Erythroblast (primary cell): ENCODE data around the gene PER2.
"Not testable (repeated sequence)": the region's sequence is repeated elsewhere in the genome, so short reads cannot be mapped to it uniquely, and the experiment has no call there.

ENCODE experiments used
- DNase-seq, 2 experiments: peaks; one replicate each; lab custom pipeline; 2025; lab: John Stamatoyannopoulos, UW
- GATA1 ChIP-seq: IDR thresholded peaks from 2 replicates; pipeline ENCODE4 v1.6.1; 2011; ENCODE audit warnings: low read depth, mild to moderate bottlenecking, control low read depth, low read length, moderate library complexity
- POLR2A ChIP-seq: IDR thresholded peaks from 2 replicates; pipeline ENCODE4 v1.6.1; 2011; ENCODE audit warnings: mild to moderate bottlenecking, low read length

Gene PER2

DNA sequence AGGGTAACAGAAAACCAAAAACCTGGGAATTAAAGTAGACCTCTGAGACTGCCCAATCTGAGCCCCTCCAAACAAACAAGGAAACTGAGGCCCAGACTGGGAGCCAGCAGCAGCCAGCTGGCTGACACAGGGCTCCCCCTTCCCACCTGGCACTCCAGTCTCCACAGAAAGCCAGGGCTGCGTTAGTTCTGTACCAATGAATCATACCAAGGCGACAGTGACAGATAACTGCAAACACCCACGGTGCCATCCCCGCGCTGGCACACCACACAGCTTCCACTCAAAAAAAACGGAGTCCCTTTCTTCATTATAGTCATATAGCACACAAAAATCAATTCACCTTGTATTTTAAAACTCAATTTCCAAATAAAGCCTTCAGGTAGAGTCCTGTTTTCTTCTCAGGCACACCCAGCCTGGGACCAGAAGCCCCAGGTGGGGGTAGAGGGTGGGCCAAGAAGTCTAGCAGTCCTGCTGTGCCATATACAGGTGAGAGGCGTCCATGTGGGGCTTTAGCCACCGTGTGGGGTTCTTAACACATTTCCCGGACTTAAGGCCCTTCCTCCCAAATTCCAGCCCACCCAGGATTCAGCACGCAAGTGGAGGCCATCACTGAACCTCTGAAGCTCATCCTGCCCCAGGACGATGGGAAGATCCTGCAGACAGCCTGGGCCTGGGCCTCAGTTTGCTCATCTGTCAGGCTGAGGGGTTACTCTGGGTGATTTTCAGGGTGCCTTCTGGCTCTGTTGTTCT, 1.2 kb downstream of the PER2 start:
- TF ChIP-seq POLR2A (no peak), GATA1 (no peak)

DNA sequence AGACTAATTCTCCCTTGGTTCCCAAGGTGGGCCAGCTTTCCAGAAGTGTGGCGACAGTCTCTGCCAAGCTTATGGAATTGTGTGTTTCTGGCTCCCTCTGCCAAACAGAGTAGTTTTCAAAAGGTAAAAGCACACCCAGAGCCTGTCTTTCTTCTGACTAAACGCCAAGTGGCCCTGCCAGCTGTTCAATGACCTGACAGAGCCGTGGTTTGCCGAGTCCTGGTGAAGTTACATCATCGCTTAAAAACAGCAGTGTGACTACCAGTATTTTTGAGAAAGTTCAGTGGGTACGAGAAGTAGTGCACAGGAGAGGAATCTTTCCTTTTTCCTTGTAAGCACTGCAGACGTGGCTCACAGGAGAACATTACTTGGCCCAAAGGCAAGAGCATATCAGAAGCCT, 1.9 kb downstream of the PER2 start:
- TF ChIP-seq GATA1: no peak
- TF ChIP-seq POLR2A: no peak
- peak; percentile 11 to 12 for DNase-seq

More for the DNA sequence above, 1.2 kb downstream of the PER2 start:
- no peak for DNase-seq

DNA sequence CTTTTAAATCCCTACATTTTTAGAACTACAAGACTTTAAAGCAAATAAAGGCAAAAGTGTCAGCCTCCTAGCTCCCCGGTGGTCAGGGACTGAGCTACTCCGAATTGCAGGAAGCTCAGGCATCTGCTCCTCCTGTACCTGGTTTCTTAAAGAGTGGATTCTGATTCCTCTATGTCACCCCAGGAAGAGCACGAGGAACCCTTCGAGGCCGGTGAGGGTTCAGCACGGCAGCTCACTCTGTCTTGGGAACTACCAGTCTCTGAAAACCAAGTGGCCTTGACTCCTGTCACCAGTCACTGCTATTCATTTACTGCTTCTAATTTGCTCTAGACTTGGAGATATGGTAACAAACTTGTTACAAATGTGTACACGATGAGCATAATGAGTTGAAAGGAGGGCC, 2.3 kb downstream of the PER2 start:
- no peak for DNase-seq
- TF ChIP-seq POLR2A (no peak), GATA1 (no peak)

DNA sequence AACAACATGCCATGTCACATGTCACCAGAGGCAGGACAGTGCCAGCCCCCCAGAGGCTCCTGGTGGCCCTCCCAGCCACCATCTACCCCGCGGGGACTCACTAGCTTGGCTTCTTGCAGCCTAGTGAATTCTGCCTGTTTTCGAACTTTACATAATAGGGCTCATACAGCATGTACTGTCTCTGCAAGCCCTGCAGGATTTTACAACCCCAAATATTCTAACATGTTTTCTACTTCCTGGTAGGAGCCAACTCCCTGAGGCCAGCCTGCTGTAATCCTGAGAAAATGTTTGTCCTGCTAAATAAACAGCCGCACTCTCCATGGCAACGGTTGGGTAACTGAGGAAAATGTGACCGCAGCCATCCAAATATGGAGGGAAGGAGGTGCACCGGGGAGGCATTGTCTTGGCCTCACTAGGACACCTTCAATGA, 2.7 kb downstream of the PER2 start:
- TF ChIP-seq GATA1 (no peak), POLR2A (no peak)
- no peak for DNase-seq

DNA sequence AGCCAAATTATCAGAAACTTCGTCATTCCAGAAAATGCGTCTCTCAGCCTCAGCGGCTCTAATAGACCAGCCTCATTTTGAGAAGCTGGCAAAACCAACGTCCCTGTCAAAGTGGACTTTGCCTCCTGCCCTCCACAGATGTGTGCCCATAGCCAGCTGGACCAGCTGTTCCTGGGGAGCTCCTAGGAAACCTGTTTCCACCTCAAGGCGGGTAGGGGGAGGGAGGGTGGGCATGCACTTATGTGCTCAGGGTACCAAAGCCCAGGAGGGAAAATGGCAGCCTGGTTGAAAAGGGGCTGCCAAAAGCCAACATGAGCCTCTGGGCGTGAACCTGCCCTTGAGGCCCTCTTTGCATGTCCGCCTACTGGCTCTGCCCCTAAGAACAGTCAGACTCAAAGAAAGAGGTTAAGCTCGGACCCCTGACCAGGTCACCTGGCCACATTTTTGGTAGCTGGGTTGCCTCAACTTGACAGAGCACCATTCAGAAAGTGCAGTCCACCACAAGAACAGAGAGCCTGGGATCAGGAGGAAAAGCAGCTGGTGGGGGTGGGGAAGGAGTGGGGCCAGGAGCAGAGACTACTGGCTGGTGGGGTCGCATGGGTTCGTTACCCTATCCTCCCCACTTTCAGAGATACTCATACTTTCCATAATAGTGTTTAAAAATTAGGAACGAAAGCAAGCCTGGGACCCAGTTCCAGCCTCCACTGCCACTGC, 3.5 kb downstream of the PER2 start:
- no peak for TF ChIP-seq POLR2A
- no peak for TF ChIP-seq GATA1
- DNase-seq: no peak

DNA sequence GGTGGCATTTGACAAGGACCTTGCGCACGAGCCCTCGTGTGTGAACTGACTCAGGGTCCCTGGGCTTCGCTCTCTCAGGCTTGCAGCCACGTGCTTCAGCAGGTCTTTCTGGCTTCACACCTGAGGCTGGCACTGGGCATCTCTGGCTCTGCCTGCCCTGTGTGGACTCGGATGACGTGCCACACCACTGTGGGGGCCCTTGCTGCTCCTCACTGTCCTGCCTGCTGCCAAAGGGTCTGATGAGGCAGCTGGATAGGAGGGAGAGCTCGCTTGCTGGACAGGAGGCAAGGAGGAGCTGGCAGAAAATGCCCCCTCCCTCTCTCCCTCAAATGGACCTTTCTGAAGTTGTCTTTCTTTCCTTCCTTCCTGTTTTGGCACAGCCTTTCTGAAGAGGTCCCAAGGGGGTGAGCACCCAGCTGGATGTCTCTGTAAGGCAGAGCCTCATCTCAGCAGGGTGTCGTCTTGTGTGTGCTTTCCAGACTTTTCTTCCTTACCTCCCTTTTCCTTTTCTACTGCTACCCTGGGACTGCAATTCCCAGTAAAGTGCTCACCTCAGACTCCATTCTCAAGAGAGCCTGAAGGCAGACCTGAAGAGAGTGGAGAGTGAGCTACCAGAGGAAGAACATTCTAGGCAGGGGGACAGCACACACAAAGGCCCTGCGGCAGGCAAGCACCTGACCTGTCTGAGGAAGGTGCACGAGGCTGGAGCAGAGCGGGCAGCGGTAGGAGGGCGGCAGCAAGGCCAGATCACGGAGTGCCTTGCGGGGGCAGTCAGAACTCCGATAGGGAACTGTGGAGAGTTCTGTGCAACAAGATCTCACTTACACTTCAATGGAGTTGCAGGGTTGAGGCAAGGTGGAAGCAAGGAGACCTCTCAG, 5.3 kb downstream of the PER2 start:
- TF ChIP-seq GATA1 (no peak), POLR2A (no peak)
- no peak for DNase-seq

DNA sequence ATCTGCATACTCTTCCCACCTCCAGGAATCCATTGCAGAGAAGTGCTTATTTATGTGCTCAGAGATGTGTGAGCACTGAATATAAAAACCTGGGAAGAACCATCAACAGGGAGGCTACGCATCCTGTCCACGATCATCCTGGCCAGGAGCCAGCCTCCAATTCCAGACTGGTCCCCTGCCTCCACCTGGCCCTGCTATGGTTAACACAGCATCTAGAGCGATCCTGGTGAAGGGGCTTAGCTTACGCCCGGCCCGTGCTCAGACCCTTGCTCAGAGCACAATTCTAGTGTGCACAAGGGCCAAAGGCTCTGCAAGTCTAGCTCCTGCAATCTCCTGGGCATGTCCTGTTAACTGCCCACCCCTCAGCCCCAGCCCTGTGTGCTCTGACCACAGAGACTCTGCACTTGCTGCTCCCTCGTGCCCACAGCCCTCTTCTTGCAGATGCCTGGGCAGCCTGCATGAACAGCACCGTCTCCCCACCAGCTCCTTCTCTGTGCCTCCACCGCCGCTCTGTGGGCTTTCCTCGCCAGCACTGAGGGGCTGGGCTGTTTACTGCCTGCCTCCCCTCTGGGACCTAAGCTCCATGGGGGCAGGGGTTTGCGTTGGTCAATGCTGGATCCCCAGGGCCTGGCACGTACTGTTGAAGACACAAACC, 6.5 kb downstream of the PER2 start:
- TF ChIP-seq GATA1 (no peak), POLR2A (no peak)
- DNase-seq: no peak

DNA sequence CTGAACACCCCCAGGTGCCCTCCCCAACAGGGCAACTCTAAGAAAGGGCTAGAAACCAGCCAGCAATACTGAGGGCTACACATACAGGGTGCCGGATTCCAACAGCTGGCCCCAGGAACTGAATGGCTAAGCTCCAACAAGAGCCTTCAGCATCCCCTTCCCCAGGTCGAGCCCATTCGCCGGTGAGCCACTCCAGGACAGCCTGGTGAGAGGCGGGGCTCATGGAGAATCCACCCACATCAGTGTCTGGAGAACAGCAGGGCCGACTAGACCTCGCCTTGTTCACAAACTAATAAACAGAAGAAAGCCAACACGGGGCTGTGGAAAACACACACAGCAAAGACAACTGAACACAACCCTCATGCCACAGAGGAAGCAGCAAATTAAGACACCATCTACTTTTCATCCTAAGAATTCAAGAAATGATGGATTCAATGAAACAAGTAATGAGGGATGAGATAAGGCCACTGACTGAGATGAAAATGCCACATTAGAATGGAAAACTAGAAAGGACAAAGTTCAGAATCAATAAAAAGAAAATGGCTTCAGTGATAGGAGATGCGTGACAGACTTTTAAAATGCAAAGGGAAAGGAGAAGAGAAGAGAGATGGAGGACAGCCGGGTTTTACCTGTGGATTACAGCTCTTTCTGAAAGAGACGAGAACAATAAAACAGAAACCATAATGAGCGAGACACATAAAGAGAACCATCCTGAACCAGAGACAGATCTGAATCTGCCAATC, 8.2 kb downstream of the PER2 start:
- no peak for DNase-seq
- TF ChIP-seq POLR2A (no peak), GATA1 (no peak)

DNA sequence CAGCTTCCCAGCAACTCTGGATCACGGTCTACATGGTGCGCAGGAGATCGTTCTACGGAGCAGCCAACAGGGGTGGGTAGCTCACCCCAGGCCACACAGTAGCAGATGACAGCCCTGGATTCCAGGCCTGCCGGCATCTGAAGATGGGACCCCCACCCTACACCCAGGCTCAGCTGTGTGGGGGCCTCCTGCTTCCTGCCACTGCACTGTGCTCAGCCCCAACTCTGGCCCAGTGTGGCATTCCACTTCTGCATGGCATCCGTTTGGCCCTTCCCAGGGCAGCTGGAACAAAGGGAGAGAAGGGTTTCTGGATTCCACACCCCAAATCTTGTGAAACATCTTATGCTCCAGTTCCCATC, 9.1 kb downstream of the PER2 start:
- DNase-seq: no peak
- no peak for TF ChIP-seq POLR2A
- TF ChIP-seq GATA1: no peak

DNA sequence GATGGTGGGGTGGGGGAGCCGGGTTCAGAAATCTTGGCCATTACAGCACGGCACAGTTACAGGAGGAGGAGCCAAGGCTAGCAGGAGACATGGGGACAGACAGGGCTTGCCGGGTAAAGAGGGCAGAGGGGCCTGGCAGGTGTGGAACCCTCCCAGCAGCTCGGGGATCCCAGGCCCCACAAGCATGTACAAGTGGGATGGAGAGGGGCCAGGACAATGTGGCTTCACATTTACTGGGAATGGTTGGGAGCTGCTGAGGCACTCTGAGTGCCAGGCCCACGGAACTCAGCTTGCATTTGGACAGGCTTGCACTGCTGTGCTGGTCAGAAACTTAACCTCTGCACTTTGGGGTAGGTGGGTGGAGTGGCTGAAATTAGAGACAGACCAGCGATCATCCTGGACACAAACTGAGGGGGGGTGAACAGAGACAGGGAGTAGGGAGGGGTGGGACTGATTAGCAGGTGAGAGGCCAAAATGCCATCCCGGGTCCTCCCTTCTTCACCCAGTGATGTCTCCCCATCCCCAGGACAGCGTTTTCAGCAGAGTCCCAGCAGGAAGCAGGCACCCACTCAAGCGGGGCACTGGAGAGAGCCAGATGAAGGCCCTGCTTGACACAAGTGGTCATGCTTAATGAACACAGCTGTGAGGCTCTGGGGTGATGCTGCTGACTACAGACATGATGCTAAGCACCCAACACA, 9.6 kb downstream of the PER2 start:
- DNase-seq: no peak
- no peak for TF ChIP-seq GATA1
- no peak for TF ChIP-seq POLR2A

DNA sequence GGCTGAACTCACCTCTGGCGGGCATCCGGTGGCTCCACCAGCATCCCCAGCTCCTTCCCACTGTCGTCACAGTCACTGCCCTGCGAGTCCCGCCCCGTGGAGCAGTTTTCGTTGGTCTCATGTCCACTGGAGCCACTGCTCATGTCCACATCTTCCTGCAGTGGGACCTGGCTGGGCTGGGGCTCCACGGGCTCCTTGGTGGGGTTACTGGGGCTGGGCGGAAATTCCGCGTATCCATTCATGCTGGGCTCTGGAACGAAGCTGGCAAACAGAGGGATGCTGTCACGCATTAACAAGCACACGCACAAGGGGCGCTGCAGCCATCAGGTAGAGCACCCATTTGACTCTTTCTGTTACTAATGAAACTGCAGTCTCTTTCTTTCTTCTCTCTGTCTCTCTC, 10.7 kb downstream of the PER2 start:
- TF ChIP-seq POLR2A (no peak), GATA1 (no peak)
- no peak for DNase-seq

DNA sequence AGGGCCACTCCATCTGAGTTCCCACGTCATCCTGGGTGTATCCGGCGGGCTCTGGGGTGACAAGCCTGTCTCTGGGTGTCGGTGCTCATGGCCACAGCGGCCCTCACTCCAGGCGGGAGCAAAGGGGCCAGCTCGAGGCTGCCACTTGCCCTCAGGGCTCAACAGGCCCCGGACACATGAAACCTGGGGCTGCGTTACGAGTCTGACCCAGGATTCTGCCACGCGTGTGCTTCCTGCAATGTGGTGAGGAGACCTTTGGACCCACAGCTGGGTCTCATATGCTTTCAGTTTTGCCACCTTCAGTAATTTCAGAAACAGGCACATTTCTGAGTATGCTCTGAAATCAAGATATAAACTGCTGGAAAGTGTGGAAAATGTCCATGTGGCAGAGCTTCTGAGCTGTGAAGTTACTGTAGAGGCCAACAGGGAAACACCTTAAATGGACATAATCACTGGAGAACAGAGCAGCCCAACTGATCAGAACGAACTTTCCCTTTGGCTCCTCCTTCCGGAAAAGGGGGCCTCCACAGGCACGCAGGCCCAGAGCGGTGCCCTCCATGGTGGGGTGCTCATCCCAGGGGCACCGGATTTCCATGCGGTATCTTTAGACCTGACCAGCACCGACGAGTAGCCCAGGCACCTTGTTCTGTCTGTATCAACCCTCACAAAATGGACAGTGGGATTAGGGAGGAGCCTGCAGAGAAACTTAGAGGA, 14.1 kb downstream of the PER2 start:
- no peak for DNase-seq
- no peak for TF ChIP-seq GATA1
- TF ChIP-seq POLR2A: no peak

DNA sequence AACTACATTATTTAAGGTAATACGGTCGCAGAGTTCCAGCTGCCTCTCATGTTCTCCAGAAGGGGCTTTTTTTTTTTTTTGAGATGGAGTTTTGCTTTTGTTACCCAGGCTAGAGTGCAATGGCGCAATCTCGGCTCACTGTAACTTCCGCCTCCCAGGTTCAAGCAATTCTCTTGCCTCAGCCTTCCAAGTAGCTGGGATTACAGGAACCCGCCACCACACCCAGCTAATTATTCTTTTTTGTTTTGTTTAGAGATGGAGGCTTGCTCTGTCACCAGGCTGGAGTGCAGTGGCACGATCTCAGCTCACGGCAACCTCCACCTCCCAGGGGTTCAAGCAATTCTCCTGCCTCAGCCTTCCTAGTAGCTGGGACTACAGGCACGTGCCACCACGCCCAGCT, 15.0 kb downstream of the PER2 start:
- DNase-seq: not testable (repeated sequence)
